WERI-Rb-1 (cell line): ENCODE results near the gene HSDL2.
"Not testable (repeated sequence)": the region's sequence is repeated elsewhere in the genome, so short reads cannot be mapped to it uniquely, and the experiment has no call there.

Source experiments
- DNase-seq: peaks from one replicate; pipeline ENCODE4 v3.0.0-alpha.2; 2020
- H3K27ac ChIP-seq: fragments of 250-450 bp; sonication (Bioruptor Pico); 2 replicates; pipeline ENCODE4 v1.5.1; 2020; ENCODE audit warnings: mild to moderate bottlenecking, moderate library complexity
- H3K27me3 ChIP-seq: fragments of 250-450 bp; sonication (Bioruptor Pico); 2 replicates; pipeline ENCODE4 v1.5.1; 2021; ENCODE audit warnings: mild to moderate bottlenecking, low read depth, moderate library complexity; ENCODE audit not compliant: insufficient read depth, severe bottlenecking
- H3K36me3 ChIP-seq: fragments of 250-450 bp; sonication (Bioruptor Pico); 2 replicates; pipeline ENCODE4 v1.5.1; 2020; ENCODE audit warnings: mild to moderate bottlenecking, moderate library complexity
- H3K4me3 ChIP-seq: 2 replicates; pipeline ENCODE4 v1.5.1; 2011; ENCODE audit warnings: low read depth, mild to moderate bottlenecking, control low read depth, low read length
- H3K9me3 ChIP-seq: fragments of 250-450 bp; sonication (Bioruptor Pico); 2 replicates; pipeline ENCODE4 v1.5.1; 2021; ENCODE audit warnings: mild to moderate bottlenecking, moderate library complexity; ENCODE audit not compliant: severe bottlenecking
- TF ChIP-seq, protein P1 (sequence below): IDR thresholded peaks from 2 replicates; pipeline ENCODE4 v1.5.1; 2011; ENCODE audit warnings: low read depth, mild to moderate bottlenecking, control low read depth, inconsistent platforms, low read length

Gene HSDL2

DNA sequence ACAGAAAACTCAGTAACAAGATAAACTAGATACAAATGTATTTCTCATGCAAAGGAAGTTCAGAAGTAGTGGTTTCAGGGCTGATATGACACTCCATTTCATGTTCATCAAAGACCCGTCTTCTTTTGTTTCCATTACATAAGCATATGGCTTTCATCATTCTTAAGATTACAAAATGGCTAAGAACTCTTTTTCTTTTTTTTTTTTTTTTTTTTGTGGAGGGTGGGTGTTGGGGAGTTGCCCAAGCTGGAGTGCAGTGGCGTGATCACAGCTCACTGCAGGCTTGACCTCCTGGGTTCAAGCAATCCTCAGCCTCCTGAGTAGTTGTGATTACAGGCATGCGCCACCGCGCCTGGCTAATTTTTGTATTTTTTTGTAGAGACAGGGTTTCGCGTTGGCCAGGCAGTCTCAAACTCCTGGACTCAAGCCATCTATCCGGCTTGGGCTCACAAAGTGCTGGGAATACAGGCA is 24.4 kb upstream of the HSDL2 start:
- Histone ChIP-seq H3K4me3 (no peak overlapping the region), H3K9me3 (no peaks in the 10 kb centered on the region), H3K36me3 (no peaks in the 10 kb centered on the region), H3K27ac (no peak overlapping the region), H3K27me3 (no peaks in the 10 kb centered on the region)
- TF ChIP-seq, protein P1, sequence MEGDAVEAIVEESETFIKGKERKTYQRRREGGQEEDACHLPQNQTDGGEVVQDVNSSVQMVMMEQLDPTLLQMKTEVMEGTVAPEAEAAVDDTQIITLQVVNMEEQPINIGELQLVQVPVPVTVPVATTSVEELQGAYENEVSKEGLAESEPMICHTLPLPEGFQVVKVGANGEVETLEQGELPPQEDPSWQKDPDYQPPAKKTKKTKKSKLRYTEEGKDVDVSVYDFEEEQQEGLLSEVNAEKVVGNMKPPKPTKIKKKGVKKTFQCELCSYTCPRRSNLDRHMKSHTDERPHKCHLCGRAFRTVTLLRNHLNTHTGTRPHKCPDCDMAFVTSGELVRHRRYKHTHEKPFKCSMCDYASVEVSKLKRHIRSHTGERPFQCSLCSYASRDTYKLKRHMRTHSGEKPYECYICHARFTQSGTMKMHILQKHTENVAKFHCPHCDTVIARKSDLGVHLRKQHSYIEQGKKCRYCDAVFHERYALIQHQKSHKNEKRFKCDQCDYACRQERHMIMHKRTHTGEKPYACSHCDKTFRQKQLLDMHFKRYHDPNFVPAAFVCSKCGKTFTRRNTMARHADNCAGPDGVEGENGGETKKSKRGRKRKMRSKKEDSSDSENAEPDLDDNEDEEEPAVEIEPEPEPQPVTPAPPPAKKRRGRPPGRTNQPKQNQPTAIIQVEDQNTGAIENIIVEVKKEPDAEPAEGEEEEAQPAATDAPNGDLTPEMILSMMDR, result no peak
- DNase-seq, result no peak

DNA sequence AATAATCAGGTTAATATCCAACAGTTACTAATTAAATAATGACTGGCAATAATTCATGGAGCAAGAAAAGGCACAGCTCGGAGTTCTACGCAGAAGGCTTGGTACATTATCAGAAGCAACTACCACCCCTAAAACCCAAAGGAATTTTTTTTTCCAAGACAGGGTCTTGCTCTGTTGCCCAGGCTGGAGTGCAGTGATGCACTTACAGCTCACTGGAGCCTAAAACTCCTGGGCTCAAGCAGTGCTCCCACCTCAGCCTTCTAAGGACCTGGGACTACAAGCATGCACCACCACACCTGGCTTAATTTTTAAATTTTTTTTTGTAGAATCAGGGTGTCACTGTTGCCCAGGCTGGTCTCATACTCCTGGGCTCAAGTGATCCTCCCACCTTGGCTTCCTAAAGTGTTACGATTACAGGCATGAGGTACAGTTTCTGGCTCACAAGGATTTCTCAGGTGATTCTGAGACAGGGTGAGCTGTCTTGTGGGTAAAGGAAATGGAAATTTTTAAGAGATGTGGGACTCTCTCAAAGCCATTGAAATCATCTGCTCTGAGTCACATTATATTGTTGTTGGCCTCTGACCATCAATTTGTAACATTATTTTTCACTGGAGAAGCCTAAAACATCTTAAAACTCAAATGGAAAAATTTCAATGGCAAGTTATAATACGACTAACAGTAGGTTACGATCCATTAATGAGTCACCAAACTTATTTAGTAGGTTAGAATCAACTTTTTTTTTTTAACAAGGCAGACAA is 19.7 kb upstream of the HSDL2 start:
- H3K9me3 ChIP-seq, result no peaks in the 10 kb centered on the region
- no peaks in the 10 kb centered on the region for H3K27me3 ChIP-seq
- no peak overlapping the region for H3K27ac ChIP-seq
- TF ChIP-seq, protein P1, result no peak
- DNase-seq, result no peak
- H3K4me3 ChIP-seq, result no peak overlapping the region
- H3K36me3 ChIP-seq, result no peaks in the 10 kb centered on the region

DNA sequence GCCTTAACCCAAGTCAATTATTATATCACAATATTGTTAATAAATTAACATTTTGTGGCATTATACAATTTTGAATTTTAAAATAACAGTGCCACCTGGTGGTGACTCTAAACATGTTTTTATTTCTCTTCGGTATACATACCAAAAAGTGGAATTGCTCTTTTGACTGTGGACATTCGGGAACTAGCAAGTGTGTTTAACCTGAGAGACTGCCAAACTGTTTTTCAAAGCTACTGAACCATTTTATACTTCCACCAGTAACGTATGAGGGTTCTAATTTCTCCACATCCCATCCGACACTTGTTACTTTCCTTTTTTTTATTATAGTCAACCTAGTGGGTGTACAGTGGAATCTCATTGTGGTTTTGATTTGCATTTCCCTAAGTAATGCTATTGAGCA is 18.3 kb upstream of the HSDL2 start:
- Histone ChIP-seq H3K36me3 (no peaks in the 10 kb centered on the region), H3K27me3 (no peaks in the 10 kb centered on the region), H3K4me3 (no peak overlapping the region), H3K27ac (no peak overlapping the region), H3K9me3 (no peaks in the 10 kb centered on the region)
- TF ChIP-seq, protein P1, result no peak
- no peak for DNase-seq

DNA sequence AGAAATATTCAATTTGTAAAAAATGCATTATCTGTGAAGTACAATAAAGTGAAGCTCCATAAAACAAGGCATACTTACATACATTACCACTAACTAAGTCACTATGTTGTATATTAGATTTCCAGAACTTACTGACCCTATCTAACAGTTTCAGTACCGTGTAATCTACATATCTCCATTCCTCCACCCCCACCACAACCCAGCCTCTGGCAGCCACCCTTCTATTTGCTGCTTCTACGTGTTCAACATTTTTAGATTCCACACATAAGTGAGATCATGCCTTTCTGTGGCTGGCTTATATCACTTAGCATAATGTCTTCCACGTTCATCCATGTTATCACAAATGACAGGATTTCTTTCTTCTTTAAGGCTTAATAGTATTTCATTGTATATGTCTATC is 15.1 kb upstream of the HSDL2 start:
- no peak overlapping the region for H3K27ac ChIP-seq
- DNase-seq, result no peak
- H3K4me3 ChIP-seq, result no peak overlapping the region
- H3K9me3 ChIP-seq, result no peaks in the 10 kb centered on the region
- TF ChIP-seq, protein P1, result no peak
- H3K36me3 ChIP-seq, result no peaks in the 10 kb centered on the region
- H3K27me3 ChIP-seq, result no peaks in the 10 kb centered on the region

DNA sequence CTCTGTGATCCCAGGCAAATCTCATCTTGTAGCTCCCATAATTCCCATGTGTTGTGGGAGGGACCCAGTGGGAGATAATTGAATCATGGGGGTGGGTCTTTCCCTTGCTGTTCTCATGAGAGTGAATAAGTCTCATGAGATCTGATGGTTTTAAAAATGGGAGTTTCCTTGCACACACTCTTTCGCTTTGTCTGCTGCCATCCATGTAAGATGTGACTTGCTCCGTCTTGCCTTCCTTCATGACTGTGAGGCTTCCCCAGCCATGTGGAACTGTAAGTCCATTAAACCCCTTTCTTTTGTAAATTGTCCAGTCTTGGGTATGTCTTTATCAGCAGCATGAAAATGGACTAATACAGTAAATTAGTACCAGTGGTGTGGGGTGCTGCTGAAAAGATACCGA is 14.7 kb upstream of the HSDL2 start:
- not testable (repeated sequence) for DNase-seq, H3K27ac ChIP-seq, H3K4me3 ChIP-seq, H3K27me3 ChIP-seq, H3K9me3 ChIP-seq, H3K36me3 ChIP-seq

DNA sequence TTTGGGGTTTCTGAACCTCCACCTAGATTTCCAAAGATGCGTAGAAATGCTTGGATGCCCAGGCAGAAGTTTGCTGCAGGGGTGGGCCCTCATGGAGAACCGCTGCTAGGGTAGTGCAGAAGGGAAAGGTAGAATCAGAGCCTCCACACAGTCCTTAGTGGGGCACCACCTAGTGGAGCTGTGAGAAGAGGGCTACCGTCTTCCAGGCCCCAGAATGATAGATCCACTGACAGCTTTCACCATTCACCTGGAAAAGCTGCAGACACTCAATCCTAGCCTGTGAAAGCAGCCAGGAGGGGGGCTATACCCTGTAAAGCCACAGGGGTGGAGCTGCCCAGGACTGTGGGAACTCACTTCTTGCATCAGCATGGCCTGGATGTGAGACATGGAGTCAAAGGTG is 13.3 kb upstream of the HSDL2 start:
- H3K9me3 ChIP-seq, result no peaks in the 10 kb centered on the region
- peak; percentile 66 for DNase-seq
- H3K36me3 ChIP-seq, result no peaks in the 10 kb centered on the region
- TF ChIP-seq, protein P1, result peak; percentile 81
- H3K4me3 ChIP-seq, result no peak overlapping the region
- H3K27me3 ChIP-seq, result no peaks in the 10 kb centered on the region
- no peak overlapping the region for H3K27ac ChIP-seq
